Measurements from ENCODE around the gene AGO4. TPM values are rescaled to one million over a fixed set of nuclear protein-coding genes. Genes with fewer than 3 reads are reported as not detected.

Gene AGO4
- total and polyA plus RNA-seq, 2 of the 4 experiments (the other 2 are of a cell fraction), result 8.2 to 9.2 TPM

- intact Hi-C loops (cut with micrococcal nuclease) (no loop called here), dilution Hi-C loops (cut with HindIII; ENCODE audit: low sequenced_read_pairs, unreplicated experiment) (no loop called here), in situ Hi-C loops (cut with MboI; ENCODE audit: low sequenced_read_pairs) (no loop called here)
- H3K23ac ChIP-seq (ENCODE audit: low read depth, low read length), result no peak overlapping the region
- no peak overlapping the region for H3K4ac ChIP-seq (ENCODE audit: low read depth, low read length)
- no TSS peak for BruUV-seq (replicated peaks)
- no peaks in the 10 kb centered on the region for H3K4me1 ChIP-seq (ENCODE audit: control insufficient read depth, insufficient read depth, low read length)
- no peaks in the 10 kb centered on the region for H4K20me1 ChIP-seq (ENCODE audit: insufficient read depth, low read length)
- H2AFZ ChIP-seq (replicated peaks; ENCODE audit: low read length, poor library complexity), result no peak overlapping the region
- peaks cover 30% of the 10 kb centered on the region for H3K36me3 ChIP-seq (ENCODE audit: control insufficient read depth, insufficient read depth, low read length)
- H3K14ac ChIP-seq (replicated peaks; ENCODE audit: low read depth, low read length), result no peak overlapping the region
- H3K4me3 ChIP-seq (ENCODE audit: insufficient read depth, low read depth, low read length), result no peak overlapping the region
- no peak overlapping the region for H4K8ac ChIP-seq (ENCODE audit: low read depth in 2 of 2, low read length in 2 of 2)
- H2BK20ac ChIP-seq (ENCODE audit: low read depth, low read length), result no peak overlapping the region
- CTCF ChIA-PET, result no interaction called here
- H3K9me3 ChIP-seq (ENCODE audit: control insufficient read depth, insufficient read depth, low read length), result no peaks in the 10 kb centered on the region
- no peaks in the 10 kb centered on the region for H3K27me3 ChIP-seq (ENCODE audit: control insufficient read depth, insufficient read depth, low read length)
- no peak overlapping the region for H2AK5ac ChIP-seq (ENCODE audit: low read depth, low read length)
- H4K91ac ChIP-seq (ENCODE audit: insufficient read depth, low read depth, low read length), result no peak overlapping the region
- H2BK15ac ChIP-seq (ENCODE audit: low read depth, low read length), result no peak overlapping the region
- H3K27ac ChIP-seq (ENCODE audit: insufficient read depth, low read length), result no peak overlapping the region
- DNase-seq (no peak), ATAC-seq (ENCODE audit: low read depth) (no peak)
- POLR2A ChIA-PET (ENCODE audit: unreplicated experiment), result no interaction called here
- no peak overlapping the region for H3K4me2 ChIP-seq (ENCODE audit: low read depth, low read length)
- WGBS, 2 experiments (ENCODE audit: extremely low coverage in 2 of 2, insufficient read length in 1 of 2), result no CpG with 5 or more reads among the region's 2 CpGs
- H2BK120ac ChIP-seq (ENCODE audit: low read depth, low read length), result no peak overlapping the region
- H3K79me1 ChIP-seq (ENCODE audit: low read depth in 1 of 2, low read length in 2 of 2), result no peaks in the 10 kb centered on the region
- no peak overlapping the region for H4K5ac ChIP-seq (ENCODE audit: low read depth, low read length)
- no peak overlapping the region for H2BK5ac ChIP-seq (ENCODE audit: low read depth, low read length, poor library complexity, severe bottlenecking)
- TF ChIP-seq RAD21 (IDR thresholded peaks at IDR 0.05; ENCODE audit: low read length), result no peak
- no peak for TF ChIP-seq FOS (IDR thresholded peaks at IDR 0.05; ENCODE audit: low read depth, low read length)
- no peak for TF ChIP-seq MXI1 (IDR thresholded peaks at IDR 0.05; ENCODE audit: borderline replicate concordance, low read depth, low read length)
- TF ChIP-seq RFX5 (IDR thresholded peaks at IDR 0.05; ENCODE audit: low read depth, low read length), result no peak
- no peak for TF ChIP-seq CTCF (conservative IDR thresholded peaks at IDR 0.05; ENCODE audit: low read depth, low read length)
- TF ChIP-seq SMC3 (IDR thresholded peaks at IDR 0.05; ENCODE audit: low read depth, low read length), result no peak
- no peak for TF ChIP-seq MAFK (IDR thresholded peaks at IDR 0.05; ENCODE audit: low read depth, low read length)
- no peak for TF ChIP-seq POLR2A (IDR thresholded peaks at IDR 0.05; ENCODE audit: low read depth, low read length)
- no peak overlapping the region for H3K18ac ChIP-seq (ENCODE audit: low read depth, low read length)
- no peaks in the 10 kb centered on the region for H3K9me1 ChIP-seq (ENCODE audit: insufficient read depth, low read length)
- no peak overlapping the region for H2AK9ac ChIP-seq (replicated peaks; ENCODE audit: low read depth, low read length, poor library complexity)
- no peak overlapping the region for H3K9ac ChIP-seq (ENCODE audit: low read depth, low read length)
- H3K56ac ChIP-seq (ENCODE audit: extremely low read depth, insufficient read depth, low read length), result no peak overlapping the region
Observed at GRCh38 chr1:35835398-35835797, 27.6 kb downstream of the AGO4 start.

All from IMR-90 (cell line).